Neural crest cell (in vitro differentiated cells): ENCODE results near the gene FGD6. TPM values are rescaled to one million over a fixed set of nuclear protein-coding genes. Genes with fewer than 3 reads are reported as not detected.
A peak's percentile ranks its signal among the peaks of the same experiment; 100 is the strongest.

ENCODE experiments used
- DNase-seq: peaks from one replicate; pipeline ENCODE4 v3.0.0; 2021; ENCODE audit warnings: low read depth, mixed read lengths, low spot score
- H3K27ac Mint-ChIP-seq: one replicate; pipeline ENCODE4 v1.8.0; 2021; ENCODE audit warnings: mild to moderate bottlenecking, mixed read lengths; ENCODE audit not compliant: unreplicated experiment
- H3K27me3 Mint-ChIP-seq: 2 replicates; pipeline ENCODE4 v1.8.0; 2021; ENCODE audit warnings: low read depth, mild to moderate bottlenecking, mixed read lengths
- H3K36me3 Mint-ChIP-seq: 2 replicates; pipeline ENCODE4 v1.8.0; 2021; ENCODE audit warnings: low read depth, mild to moderate bottlenecking, mixed read lengths
- H3K4me1 Mint-ChIP-seq: 2 replicates; pipeline ENCODE4 v1.8.0; 2021; ENCODE audit warnings: mixed read lengths
- H3K4me3 Mint-ChIP-seq: one replicate; pipeline ENCODE4 v1.8.0; 2021; ENCODE audit warnings: mild to moderate bottlenecking, mixed read lengths
- H3K9me3 Mint-ChIP-seq: 2 replicates; pipeline ENCODE4 v1.8.0; 2021; ENCODE audit warnings: mixed read lengths
- CTCF ChIP-seq: fragments of 200-600 bp; sonication (generic); conservative IDR thresholded peaks from 2 replicates; pipeline ENCODE4 v1.5.0; 2021; ENCODE audit warnings: antibody characterized with exemption, mild to moderate bottlenecking
- total RNA-seq: library from RNA; stranded (reverse); gene quantifications from 2 replicates; pipeline ENCODE4 v1.2.1, GENCODE V29; 2021

The FGD6 gene
- total RNA-seq, 1 donor from 2014 or later: 17.4 TPM

- Mint-ChIP-seq H3K27ac (no peak overlapping the region), H3K9me3 (no peaks in the 10 kb centered on the region), H3K27me3 (no peaks in the 10 kb centered on the region)
These were observed 8.5 kb upstream of the FGD6 start for GRCh38 chr12:95225645-95226212.

GRCh38 chr12:95224202-95225170 lies 7.2 kb upstream of the FGD6 start:
- no peak for DNase-seq
- peaks cover 17% of the 10 kb centered on the region for H3K4me1 Mint-ChIP-seq
- H3K27me3 Mint-ChIP-seq: no peaks in the 10 kb centered on the region
- H3K36me3 Mint-ChIP-seq: peaks cover 5% of the 10 kb centered on the region
- no peak for TF ChIP-seq CTCF
- H3K27ac Mint-ChIP-seq: no peak overlapping the region
- H3K9me3 Mint-ChIP-seq: no peaks in the 10 kb centered on the region
- H3K4me3 Mint-ChIP-seq: peak overlapping the region; percentile 21

More at GRCh38 chr12:95225645-95226212, 8.5 kb upstream of the FGD6 start:
- peaks cover 11% of the 10 kb centered on the region for H3K4me1 Mint-ChIP-seq
- DNase-seq: no peak
- peaks cover 3% of the 10 kb centered on the region for H3K36me3 Mint-ChIP-seq
- no peak for TF ChIP-seq CTCF
- H3K4me3 Mint-ChIP-seq: no peak overlapping the region

GRCh38 chr12:95220726-95221125 lies 3.5 kb upstream of the FGD6 start:
- Mint-ChIP-seq H3K36me3 (peaks cover 5% of the 10 kb centered on the region), H3K27ac (no peak overlapping the region), H3K4me3 (peak overlapping the region; percentile 64), H3K4me1 (peaks cover 40% of the 10 kb centered on the region), H3K27me3 (no peaks in the 10 kb centered on the region), H3K9me3 (no peaks in the 10 kb centered on the region)
- DNase-seq: no peak
- no peak for TF ChIP-seq CTCF

GRCh38 chr12:95220190-95220589 lies 2.9 kb upstream of the FGD6 start:
- Mint-ChIP-seq H3K9me3 (no peaks in the 10 kb centered on the region), H3K4me3 (peak overlapping the region; percentile 64), H3K4me1 (peaks cover 45% of the 10 kb centered on the region), H3K36me3 (peaks cover 5% of the 10 kb centered on the region), H3K27me3 (no peaks in the 10 kb centered on the region), H3K27ac (no peak overlapping the region)
- no peak for TF ChIP-seq CTCF
- no peak for DNase-seq

GRCh38 chr12:95218150-95219133 lies 1.2 kb upstream of the FGD6 start:
- Mint-ChIP-seq H3K27me3 (no peaks in the 10 kb centered on the region), H3K4me3 (peak overlapping the region; percentile 93), H3K9me3 (no peaks in the 10 kb centered on the region), H3K36me3 (peaks cover 2% of the 10 kb centered on the region), H3K4me1 (peaks cover 51% of the 10 kb centered on the region), H3K27ac (peak overlapping the region; percentile 96)
- TF ChIP-seq CTCF: no peak
- peak; percentile 2 for DNase-seq
